AG04450 (cell line): ENCODE measurements around the gene TOX2. TPM values are rescaled to one million over a fixed set of nuclear protein-coding genes. Genes with fewer than 3 reads are reported as not detected.

Experiments used
- CTCF ChIA-PET: fragments of 300-600, 350-600 bp; formaldehyde crosslinking; extraction: SDS; loops from one replicate; lab custom pipeline; 2022; ENCODE audit warnings: antibody characterized with exemption, inconsistent platforms; lab: Charles Lee
- POLR2A ChIA-PET: fragments of 350-600 bp; formaldehyde crosslinking; extraction: SDS; loops from one replicate; lab custom pipeline; 2021; ENCODE audit warnings: antibody characterized with exemption, inconsistent platforms; lab: Yijun Ruan, JAX
- DNase-seq: peaks from one replicate; pipeline ENCODE4 v3.0.0-alpha.2; 2011; ENCODE audit warnings: low read depth, low spot score
- H3K27ac ChIP-seq: one replicate; pipeline ENCODE4 v1.5.1; 2012; ENCODE audit warnings: low read depth, low read length, control low read depth
- H3K27me3 ChIP-seq: one replicate; pipeline ENCODE4 v1.6.0; 2012; ENCODE audit warnings: low read length; ENCODE audit not compliant: control insufficient read depth, insufficient read depth
- H3K4me3 ChIP-seq: 2 replicates; pipeline ENCODE4 v1.5.1; 2011; ENCODE audit warnings: mild to moderate bottlenecking, low read depth, low read length, control low read depth
- H3K9me3 ChIP-seq: 2 replicates; pipeline ENCODE4 v1.5.1; 2012; ENCODE audit warnings: low read length; ENCODE audit not compliant: control insufficient read depth, insufficient read depth
- CTCF ChIP-seq: IDR thresholded peaks from 2 replicates; pipeline ENCODE4 v1.5.1; 2011; ENCODE audit warnings: low read depth, low read length, control low read depth, inconsistent platforms
- polyA plus RNA-seq: library from polyadenylated mRNA; depleted of rRNA; stranded (reverse); fragments of >200 nt; gene quantifications from 2 replicates; pipeline ENCODE4 v1.2.3, GENCODE V29; 2011

TOX2 gene
- polyA plus RNA-seq, 1 experiment, result 10.6 TPM

GRCh38 chr20:43963872-43964791 lies 49.5 kb downstream of the TOX2 start:
- POLR2A ChIA-PET, result interaction anchor here (0.8 to 1.4 kb wide), 2 partner anchors 9 to 25 kb away, joined by 4 read pairs; no protein-coding TSS in a partner anchor
- H3K27me3 ChIP-seq, result no peaks in the 10 kb centered on the region
- no peak overlapping the region for H3K4me3 ChIP-seq
- no peak overlapping the region for H3K27ac ChIP-seq
- no peaks in the 10 kb centered on the region for H3K9me3 ChIP-seq
- TF ChIP-seq CTCF, result no peak
- no peak for DNase-seq
- CTCF ChIA-PET, result interaction anchor here (0.6 to 1.3 kb wide), 2 partner anchors 32 to 214 kb away, joined by 3 to 6 read pairs; no protein-coding TSS in a partner anchor

- POLR2A ChIA-PET, result no interaction called here
- H3K27ac ChIP-seq, result no peak overlapping the region
- no peaks in the 10 kb centered on the region for H3K27me3 ChIP-seq
- CTCF ChIA-PET, result no interaction called here
- no peak for TF ChIP-seq CTCF
- H3K9me3 ChIP-seq, result no peaks in the 10 kb centered on the region
- H3K4me3 ChIP-seq, result no peak overlapping the region
- DNase-seq, result no peak
Observed at GRCh38 chr20:43968341-43969000, 53.8 kb downstream of the TOX2 start.

GRCh38 chr20:43969028-43969447 lies 54.4 kb downstream of the TOX2 start:
- ChIA-PET CTCF (no interaction called here), POLR2A (no interaction called here)

GRCh38 chr20:43969501-43970182 lies 55.0 kb downstream of the TOX2 start:
- ChIA-PET CTCF (no interaction called here), POLR2A (no interaction called here)
- Histone ChIP-seq H3K9me3 (no peaks in the 10 kb centered on the region), H3K27me3 (no peaks in the 10 kb centered on the region), H3K27ac (no peak overlapping the region), H3K4me3 (no peak overlapping the region)
- no peak for TF ChIP-seq CTCF
- no peak for DNase-seq

More at GRCh38 chr20:43969028-43969447, 54.4 kb downstream of the TOX2 start:
- DNase-seq, result no peak
- Histone ChIP-seq H3K27ac (no peak overlapping the region), H3K4me3 (no peak overlapping the region), H3K27me3 (no peaks in the 10 kb centered on the region), H3K9me3 (no peaks in the 10 kb centered on the region)
- no peak for TF ChIP-seq CTCF
